Smooth muscle cell (in vitro differentiated cells): ENCODE measurements around the gene PTEN. TPM values are rescaled to one million over a fixed set of nuclear protein-coding genes. Genes with fewer than 3 reads are reported as not detected.
A peak's percentile ranks its signal among the peaks of the same experiment; 100 is the strongest.
"Not testable (repeated sequence)": the region's sequence is repeated elsewhere in the genome, so short reads cannot be mapped to it uniquely, and the experiment has no call there.

Source experiments
- DNase-seq: peaks from one replicate; lab custom pipeline; 2025; ENCODE audit not compliant: unreplicated experiment; lab: John Stamatoyannopoulos, UW
- H2AFZ ChIP-seq: fragments of 200-600 bp; sonication (generic); 2 replicates; pipeline ENCODE4 v1.6.0; 2016; ENCODE audit warnings: antibody characterized with exemption, low read depth, mild to moderate bottlenecking
- H3F3A ChIP-seq: fragments of 200-600 bp; sonication (generic); 2 replicates; pipeline ENCODE4 v1.6.0; 2017; ENCODE audit warnings: antibody characterized with exemption, low read depth
- H3K27ac ChIP-seq: fragments of 200-600 bp; sonication (generic); 2 replicates; pipeline ENCODE4 v1.5.1; 2016; ENCODE audit warnings: low read depth, mild to moderate bottlenecking
- H3K27me3 ChIP-seq: fragments of 200-600 bp; sonication (generic); 2 replicates; pipeline ENCODE4 v1.6.1; 2016; ENCODE audit warnings: low read depth, mild to moderate bottlenecking
- H3K36me3 ChIP-seq: fragments of 200-600 bp; sonication (generic); 2 replicates; pipeline ENCODE4 v1.5.1; 2016; ENCODE audit warnings: low read depth
- H3K4me1 ChIP-seq: fragments of 200-600 bp; sonication (generic); 2 replicates; pipeline ENCODE4 v1.5.1; 2016; ENCODE audit warnings: low read depth
- H3K4me2 ChIP-seq: fragments of 200-600 bp; sonication (generic); 2 replicates; pipeline ENCODE4 v1.6.0; 2016; ENCODE audit warnings: mild to moderate bottlenecking
- H3K4me3 ChIP-seq: fragments of 200-600 bp; sonication (generic); 2 replicates; pipeline ENCODE4 v1.5.1; 2016; ENCODE audit warnings: mild to moderate bottlenecking
- H3K79me2 ChIP-seq: fragments of 200-600 bp; sonication (generic); 2 replicates; pipeline ENCODE4 v1.6.0; 2016; ENCODE audit warnings: low read depth, mild to moderate bottlenecking
- H3K9ac ChIP-seq: fragments of 200-600 bp; sonication (generic); 2 replicates; pipeline ENCODE4 v1.6.0; 2016; ENCODE audit warnings: low read depth
- H3K9me3 ChIP-seq: fragments of 200-600 bp; sonication (generic); replicated peaks from 2 replicates; pipeline ENCODE4 v1.5.1; 2016; ENCODE audit warnings: low read depth
- H4K20me1 ChIP-seq: fragments of 200-600 bp; sonication (generic); 2 replicates; pipeline ENCODE4 v1.6.0; 2016; ENCODE audit warnings: low read depth
- WGBS: methylation state at CpG from one replicate; pipeline ENCODE4 v1.1.7; 2016; ENCODE audit warnings: low lambda C conversion rate; 5-methylcytosine and 5-hydroxymethylcytosine counted together
- polyA plus RNA-seq: library from polyadenylated mRNA; unstranded; fragments of >200 nt; fragmentation: Nextera tagmentation; extraction: Ambion mirVana; gene quantifications from 2 replicates; pipeline ENCODE4 v1.2.1, GENCODE V29; 2016
- total RNA-seq: library from RNA; depleted of rRNA; stranded (reverse); fragments of >200 nt; gene quantifications from 2 replicates; pipeline ENCODE4 v1.2.3, GENCODE V29; 2014
- TF ChIP-seq, protein P1 (sequence below): fragments of 200-600 bp; sonication (generic); IDR thresholded peaks from 2 replicates; pipeline ENCODE4 v1.5.1; 2017; ENCODE audit warnings: borderline replicate concordance, mild to moderate bottlenecking, antibody characterized with exemption; ENCODE audit not compliant: insufficient read depth, poor library complexity, severe bottlenecking

The PTEN gene
- total and polyA plus RNA-seq, 2 experiments from 2014 or later: 30.6 to 78.3 TPM

GRCh38 chr10:87847550-87847949, 15.9 kb upstream of the PTEN start:
- Histone ChIP-seq H3F3A (no peaks in the 10 kb centered on the region), H3K4me3 (no peak overlapping the region), H3K4me1 (peaks cover 7% of the 10 kb centered on the region), H3K27ac (no peak overlapping the region), H3K36me3 (no peaks in the 10 kb centered on the region), H2AFZ (no peak overlapping the region), H3K9ac (no peak overlapping the region), H3K4me2 (no peak overlapping the region), H3K9me3 (no peaks in the 10 kb centered on the region), H3K79me2 (no peaks in the 10 kb centered on the region), H3K27me3 (peaks cover 12% of the 10 kb centered on the region), H4K20me1 (no peaks in the 10 kb centered on the region)
- DNase-seq: no peak
- TF ChIP-seq, protein P1, sequence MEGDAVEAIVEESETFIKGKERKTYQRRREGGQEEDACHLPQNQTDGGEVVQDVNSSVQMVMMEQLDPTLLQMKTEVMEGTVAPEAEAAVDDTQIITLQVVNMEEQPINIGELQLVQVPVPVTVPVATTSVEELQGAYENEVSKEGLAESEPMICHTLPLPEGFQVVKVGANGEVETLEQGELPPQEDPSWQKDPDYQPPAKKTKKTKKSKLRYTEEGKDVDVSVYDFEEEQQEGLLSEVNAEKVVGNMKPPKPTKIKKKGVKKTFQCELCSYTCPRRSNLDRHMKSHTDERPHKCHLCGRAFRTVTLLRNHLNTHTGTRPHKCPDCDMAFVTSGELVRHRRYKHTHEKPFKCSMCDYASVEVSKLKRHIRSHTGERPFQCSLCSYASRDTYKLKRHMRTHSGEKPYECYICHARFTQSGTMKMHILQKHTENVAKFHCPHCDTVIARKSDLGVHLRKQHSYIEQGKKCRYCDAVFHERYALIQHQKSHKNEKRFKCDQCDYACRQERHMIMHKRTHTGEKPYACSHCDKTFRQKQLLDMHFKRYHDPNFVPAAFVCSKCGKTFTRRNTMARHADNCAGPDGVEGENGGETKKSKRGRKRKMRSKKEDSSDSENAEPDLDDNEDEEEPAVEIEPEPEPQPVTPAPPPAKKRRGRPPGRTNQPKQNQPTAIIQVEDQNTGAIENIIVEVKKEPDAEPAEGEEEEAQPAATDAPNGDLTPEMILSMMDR: no peak

DNA sequence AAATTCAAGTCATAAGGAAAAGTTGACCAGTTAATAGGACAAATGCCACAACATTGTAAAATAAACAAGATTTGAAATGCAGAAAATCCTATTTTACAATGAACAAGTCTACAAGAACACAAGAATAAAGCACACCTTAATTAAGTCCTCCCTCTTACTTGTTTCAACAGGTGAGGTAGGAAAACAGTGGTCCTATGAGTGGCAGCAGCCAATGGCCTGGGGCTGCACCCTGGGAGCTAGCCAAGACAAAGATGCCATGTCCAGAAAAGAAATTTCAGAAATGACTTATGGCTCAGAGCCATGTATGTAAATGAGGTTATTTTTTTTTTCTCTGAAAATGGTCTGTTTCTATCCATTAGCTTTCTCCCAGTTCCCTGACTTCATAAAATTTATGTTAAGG, 14.4 kb upstream of the PTEN start:
- H3K4me3 ChIP-seq: no peak overlapping the region
- H3K9ac ChIP-seq: no peak overlapping the region
- no peak for DNase-seq
- no peaks in the 10 kb centered on the region for H3K36me3 ChIP-seq
- TF ChIP-seq, protein P1: no peak
- H3K4me2 ChIP-seq: no peak overlapping the region
- H2AFZ ChIP-seq: no peak overlapping the region
- no peaks in the 10 kb centered on the region for H3K79me2 ChIP-seq
- H3K27ac ChIP-seq: no peak overlapping the region
- H4K20me1 ChIP-seq: no peaks in the 10 kb centered on the region
- H3K4me1 ChIP-seq: peaks cover 3% of the 10 kb centered on the region
- H3K9me3 ChIP-seq: no peaks in the 10 kb centered on the region
- peaks cover 12% of the 10 kb centered on the region for H3K27me3 ChIP-seq
- no peaks in the 10 kb centered on the region for H3F3A ChIP-seq

DNA sequence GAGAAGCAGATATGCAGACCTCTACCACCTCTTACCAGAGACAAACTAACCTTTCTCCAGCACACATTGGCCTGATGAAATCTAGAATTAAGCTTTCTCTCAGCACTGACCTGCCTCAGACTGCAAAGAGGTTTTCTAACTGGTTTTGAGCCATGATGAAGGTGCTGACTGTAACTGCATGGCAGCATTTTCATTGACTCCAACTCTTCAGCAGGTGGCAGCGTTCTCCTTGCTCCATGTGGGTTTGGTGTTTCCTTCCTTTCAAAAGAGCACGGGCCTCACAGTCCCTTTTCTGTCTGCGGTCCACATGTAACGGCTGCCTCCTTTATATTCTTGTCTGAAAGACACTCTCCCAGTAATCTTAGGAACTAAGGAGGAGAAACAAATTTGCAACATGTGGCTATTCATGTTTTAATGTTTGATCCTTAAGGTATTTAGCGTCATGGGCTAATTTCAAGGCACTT, 12.7 kb upstream of the PTEN start:
- Histone ChIP-seq H3K9me3 (no peaks in the 10 kb centered on the region), H3F3A (no peaks in the 10 kb centered on the region), H3K27me3 (peaks cover 12% of the 10 kb centered on the region), H3K4me3 (no peak overlapping the region), H3K4me1 (no peaks in the 10 kb centered on the region), H3K9ac (no peak overlapping the region), H2AFZ (peak overlapping the region; percentile 75), H3K79me2 (no peaks in the 10 kb centered on the region), H3K4me2 (no peak overlapping the region), H3K27ac (no peak overlapping the region), H3K36me3 (no peaks in the 10 kb centered on the region), H4K20me1 (no peaks in the 10 kb centered on the region)
- TF ChIP-seq, protein P1: peak; percentile 56
- 26% methylated on average over 5 of the region's 5 CpGs for WGBS
- no peak for DNase-seq

DNA sequence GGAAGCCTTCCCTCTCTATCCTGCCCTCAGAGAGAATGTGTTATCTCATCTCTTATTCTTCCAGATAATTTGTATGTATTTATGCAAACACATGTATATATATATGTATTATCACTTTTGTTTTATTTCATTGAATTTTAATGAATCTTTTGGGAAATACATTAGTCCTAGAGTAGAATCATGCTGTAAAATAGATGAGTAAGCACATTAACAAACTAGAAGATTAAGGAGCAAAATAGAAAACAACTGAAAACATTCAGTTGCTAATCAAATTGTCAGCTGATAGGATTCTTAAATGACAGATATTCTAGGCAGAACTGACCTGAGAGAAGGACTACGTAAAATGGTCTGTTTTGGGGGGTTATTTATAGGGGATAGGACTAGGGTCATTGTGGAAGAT, 11.3 kb upstream of the PTEN start:
- TF ChIP-seq, protein P1: no peak
- no peaks in the 10 kb centered on the region for H3K79me2 ChIP-seq
- no peak for DNase-seq
- no peaks in the 10 kb centered on the region for H3F3A ChIP-seq
- no peak overlapping the region for H3K4me2 ChIP-seq
- no peak overlapping the region for H3K4me3 ChIP-seq
- peaks cover 12% of the 10 kb centered on the region for H3K27me3 ChIP-seq
- WGBS: 85% methylated on average over 1 of the region's 1 CpG
- no peak overlapping the region for H3K9ac ChIP-seq
- H3K36me3 ChIP-seq: no peaks in the 10 kb centered on the region
- no peaks in the 10 kb centered on the region for H3K9me3 ChIP-seq
- no peak overlapping the region for H3K27ac ChIP-seq
- no peaks in the 10 kb centered on the region for H4K20me1 ChIP-seq
- H3K4me1 ChIP-seq: no peaks in the 10 kb centered on the region
- no peak overlapping the region for H2AFZ ChIP-seq

DNA sequence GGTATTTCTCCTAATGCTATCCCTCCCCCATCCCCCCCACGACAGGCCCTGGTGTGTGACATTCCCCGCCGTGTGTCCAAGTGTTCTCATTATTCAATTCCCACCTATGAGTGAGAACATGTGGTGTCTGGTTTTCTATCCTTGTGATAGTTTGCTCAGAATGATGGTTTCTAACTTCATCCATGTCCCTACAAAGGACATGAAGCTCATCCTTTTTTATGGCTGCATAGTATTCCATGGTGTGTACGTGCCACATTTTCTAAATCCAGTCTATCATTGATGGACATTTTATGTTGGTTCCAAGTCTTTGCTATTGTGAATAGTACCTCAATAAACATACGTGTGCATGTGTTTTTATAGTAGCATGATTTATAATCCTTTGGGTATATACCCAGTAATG, 8.2 kb upstream of the PTEN start:
- H2AFZ ChIP-seq, H3K4me1 ChIP-seq, H3K9me3 ChIP-seq, H3K27ac ChIP-seq, H3K27me3 ChIP-seq, DNase-seq, H4K20me1 ChIP-seq, H3K36me3 ChIP-seq, H3F3A ChIP-seq, H3K4me2 ChIP-seq, H3K79me2 ChIP-seq, H3K9ac ChIP-seq, H3K4me3 ChIP-seq: not testable (repeated sequence)
- WGBS: 97% methylated on average over 5 of the region's 5 CpGs

DNA sequence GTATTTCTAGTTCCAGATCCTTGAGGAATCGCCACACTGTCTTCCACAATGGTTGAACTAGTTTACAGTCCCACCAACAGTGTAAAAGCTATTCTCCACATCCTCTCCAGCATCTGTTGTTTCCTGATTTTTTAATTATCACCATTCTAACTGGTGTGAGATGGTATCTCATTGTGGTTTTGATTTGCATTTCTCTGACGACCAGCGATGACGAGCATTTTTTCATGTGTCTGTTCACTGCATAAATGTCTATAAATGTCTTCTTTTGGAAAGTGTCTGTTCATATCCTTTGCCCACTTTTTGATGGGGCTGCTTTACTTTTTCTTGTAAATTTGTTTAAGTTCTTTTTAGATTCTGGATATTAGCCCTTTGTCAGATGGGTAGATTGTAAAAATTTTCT, 7.8 kb upstream of the PTEN start:
- not testable (repeated sequence) for H3K9ac ChIP-seq, H3K79me2 ChIP-seq, H3K27me3 ChIP-seq, H3K4me1 ChIP-seq, H3K27ac ChIP-seq, H3F3A ChIP-seq, DNase-seq, H4K20me1 ChIP-seq, H3K4me2 ChIP-seq, H3K9me3 ChIP-seq, H3K4me3 ChIP-seq, H3K36me3 ChIP-seq, H2AFZ ChIP-seq
- 90% methylated on average over 4 of the region's 4 CpGs for WGBS
